Activated CD8-positive, alpha-beta T cell treated with anti-CD3 and anti-CD28 coated beads, Interleukin-2, amount 10 ng/mL, durations not matched to agents 7 days and 5 days (primary cell): Measurements from ENCODE around the gene MUC5B. TPM values are rescaled to one million over a fixed set of nuclear protein-coding genes. Genes with fewer than 3 reads are reported as not detected.
A peak's percentile ranks its signal among the peaks of the same experiment; 100 is the strongest.

Experiments
- ATAC-seq: fragments of 150-1000 bp; cut with Tn5 transposase; one replicate; pipeline ENCODE4 v1.10.0; 2021; ENCODE audit warnings: moderate library complexity
- CTCF ChIA-PET: fragments of 350-600 bp; sonication (Branson Sonifier 250); formaldehyde crosslinking; loops from one replicate; lab custom pipeline; 2021; ENCODE audit warnings: antibody characterized with exemption; lab: Charles Lee
- POLR2A ChIA-PET: fragments of 350-600 bp; sonication (Branson Sonifier 250); formaldehyde crosslinking; loops from one replicate; lab custom pipeline; 2021; ENCODE audit warnings: antibody characterized with exemption; lab: Charles Lee
- DNase-seq: peaks from one replicate; pipeline ENCODE4 v3.0.0-alpha.2; 2020
- H3K27ac Mint-ChIP-seq: one replicate; pipeline ENCODE4 v1.8.0; 2021; ENCODE audit warnings: mild to moderate bottlenecking, mixed read lengths
- H3K27me3 Mint-ChIP-seq: one replicate; pipeline ENCODE4 v1.8.0; 2021; ENCODE audit warnings: low read depth, mixed read lengths
- H3K36me3 Mint-ChIP-seq: one replicate; pipeline ENCODE4 v1.8.0; 2021; ENCODE audit warnings: low read depth, mixed read lengths
- H3K4me1 Mint-ChIP-seq: one replicate; pipeline ENCODE4 v1.8.0; 2021; ENCODE audit warnings: low read depth, mixed read lengths
- H3K4me3 Mint-ChIP-seq: one replicate; pipeline ENCODE4 v1.8.0; 2021; ENCODE audit warnings: mild to moderate bottlenecking, mixed read lengths
- H3K9me3 Mint-ChIP-seq: one replicate; pipeline ENCODE4 v1.8.0; 2022; ENCODE audit warnings: mixed read lengths; ENCODE audit not compliant: insufficient read depth
- total RNA-seq, 2 experiments: library from RNA; stranded (reverse); gene quantifications; one replicate each; pipeline ENCODE4 v1.2.3, GENCODE V29; 2021

The MUC5B gene
- total RNA-seq, 2 experiments from 2014 or later: not detected

DNA sequence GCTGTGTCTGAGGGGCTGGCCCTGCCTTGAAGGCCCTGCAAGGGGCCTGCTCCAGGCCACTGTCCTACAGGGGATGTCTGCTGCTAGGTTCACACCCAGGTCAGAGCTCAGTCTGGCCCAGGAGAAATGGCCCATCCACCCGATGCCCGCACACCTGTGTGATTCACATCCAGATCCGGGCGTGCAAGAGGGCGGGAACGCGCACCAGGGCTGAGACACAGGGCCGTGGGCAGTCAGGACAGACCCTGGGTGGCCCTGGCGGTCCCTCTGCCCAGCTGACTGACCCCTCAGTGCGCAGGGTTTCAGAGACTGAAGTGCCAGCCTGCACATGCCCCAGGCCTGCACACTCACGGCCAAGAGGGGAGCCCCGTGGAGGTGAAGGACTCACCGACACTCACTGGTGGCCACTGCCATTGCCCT is 79.2 kb downstream of the MUC5B start:
- no peak overlapping the region for H3K4me3 Mint-ChIP-seq
- DNase-seq: no peak
- peaks cover 8% of the 10 kb centered on the region for H3K4me1 Mint-ChIP-seq
- H3K27ac Mint-ChIP-seq: no peak overlapping the region
- ChIA-PET CTCF (no interaction called here), POLR2A (no interaction called here)
- no peaks in the 10 kb centered on the region for H3K9me3 Mint-ChIP-seq
- H3K27me3 Mint-ChIP-seq: no peaks in the 10 kb centered on the region
- H3K36me3 Mint-ChIP-seq: no peaks in the 10 kb centered on the region
- no peak for ATAC-seq

DNA sequence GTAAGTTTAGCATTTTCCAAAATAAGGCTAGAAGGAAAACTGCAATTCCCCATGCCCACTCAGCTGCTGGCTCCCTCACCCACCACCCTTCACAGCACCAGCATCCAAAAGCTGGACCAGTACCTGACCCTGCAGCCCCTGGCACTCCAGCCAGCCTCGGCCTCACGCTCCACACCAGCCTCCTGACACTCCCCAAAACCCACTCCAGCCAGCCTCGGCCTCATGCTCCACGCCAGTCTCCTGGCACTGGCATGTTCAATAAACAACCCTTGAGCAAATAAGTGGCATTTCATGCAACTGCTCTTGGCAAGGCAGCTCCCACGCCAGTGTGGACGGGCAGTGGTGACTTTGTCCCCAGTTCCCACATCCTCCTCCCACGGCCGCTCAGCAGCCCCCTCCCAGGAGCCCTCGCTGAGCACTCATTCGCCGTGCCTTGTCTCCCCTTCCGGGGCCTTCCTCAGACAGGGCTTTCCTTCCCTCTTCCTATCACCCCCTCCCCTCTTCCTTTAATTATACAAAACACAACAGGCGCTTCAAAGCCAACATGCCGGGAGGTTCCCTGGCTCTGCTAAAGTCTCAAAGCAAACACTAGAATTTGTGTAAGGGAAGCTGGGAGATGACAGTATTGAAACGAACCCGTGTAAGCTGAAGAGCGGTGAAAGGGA is 79.7 kb downstream of the MUC5B start:
- ATAC-seq (no peak), DNase-seq (no peak)
- POLR2A ChIA-PET: no interaction called here
- Mint-ChIP-seq H3K4me3 (no peak overlapping the region), H3K27me3 (no peaks in the 10 kb centered on the region), H3K9me3 (no peaks in the 10 kb centered on the region), H3K27ac (peak overlapping the region; percentile 24), H3K4me1 (peaks cover 13% of the 10 kb centered on the region), H3K36me3 (no peaks in the 10 kb centered on the region)
- CTCF ChIA-PET: no interaction called here

DNA sequence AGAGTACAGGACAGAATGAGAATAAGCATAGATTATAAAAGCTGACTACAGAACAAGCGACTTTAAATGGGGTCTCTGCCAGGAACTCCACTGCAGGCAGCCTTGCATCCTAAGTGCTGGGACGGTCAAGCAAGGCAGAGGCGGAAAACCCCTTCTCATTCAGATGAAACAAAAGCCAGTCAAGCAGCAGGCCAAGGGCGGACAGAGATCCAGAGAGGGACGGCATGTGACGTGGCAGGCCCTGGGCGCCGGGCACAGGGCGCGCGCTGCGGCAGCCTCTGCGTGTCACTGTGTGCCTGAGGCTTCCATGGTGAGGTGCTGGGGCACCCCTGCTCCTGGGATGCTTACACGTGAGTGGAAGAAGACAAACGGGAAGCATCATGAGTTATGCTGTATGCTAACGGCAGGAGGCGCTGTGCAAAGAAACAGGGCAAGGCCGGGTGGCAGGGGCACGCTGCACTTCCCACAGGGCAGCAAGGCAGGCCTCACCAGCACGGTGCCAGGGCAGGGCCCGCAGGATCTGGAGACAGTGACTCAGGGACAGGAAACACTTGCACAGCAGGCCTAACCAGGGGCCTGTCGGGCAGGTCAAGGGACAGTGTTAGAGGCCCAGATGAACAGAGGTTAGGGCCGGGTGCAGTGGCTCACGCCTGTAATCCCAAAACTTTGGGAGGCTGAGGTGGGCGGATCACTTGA is 80.4 kb downstream of the MUC5B start:
- no peaks in the 10 kb centered on the region for H3K27me3 Mint-ChIP-seq
- ChIA-PET POLR2A (no interaction called here), CTCF (no interaction called here)
- no peak overlapping the region for H3K4me3 Mint-ChIP-seq
- peaks cover 20% of the 10 kb centered on the region for H3K4me1 Mint-ChIP-seq
- DNase-seq (no peak), ATAC-seq (no peak)
- H3K27ac Mint-ChIP-seq: peak overlapping the region; percentile 24
- H3K36me3 Mint-ChIP-seq: no peaks in the 10 kb centered on the region
- no peaks in the 10 kb centered on the region for H3K9me3 Mint-ChIP-seq

DNA sequence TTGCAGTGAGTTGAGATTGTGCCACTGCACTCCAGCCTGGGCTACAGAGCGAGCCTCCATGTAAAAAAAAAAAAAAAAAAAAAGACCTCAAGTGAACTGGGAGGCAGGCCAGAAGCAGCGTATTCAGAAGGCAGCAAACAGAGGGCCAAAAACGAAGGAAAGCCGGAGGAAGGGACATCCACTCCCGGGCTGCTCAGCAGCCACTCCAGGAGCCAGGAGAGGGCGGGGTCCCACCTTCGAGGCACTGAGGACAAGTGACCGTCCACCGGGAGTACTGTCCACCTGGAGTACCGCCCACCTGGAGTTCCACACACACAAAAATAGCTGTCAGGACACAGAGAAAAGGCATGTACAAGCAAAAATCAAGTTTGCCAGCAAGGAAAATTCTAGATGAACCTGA is 81.1 kb downstream of the MUC5B start:
- peak; percentile 17 for DNase-seq
- Mint-ChIP-seq H3K9me3 (no peaks in the 10 kb centered on the region), H3K4me3 (no peak overlapping the region), H3K27ac (peak overlapping the region; percentile 7), H3K27me3 (no peaks in the 10 kb centered on the region), H3K36me3 (no peaks in the 10 kb centered on the region), H3K4me1 (peaks cover 24% of the 10 kb centered on the region)
- POLR2A ChIA-PET: no interaction called here
- CTCF ChIA-PET: no interaction called here
- ATAC-seq: no peak

DNA sequence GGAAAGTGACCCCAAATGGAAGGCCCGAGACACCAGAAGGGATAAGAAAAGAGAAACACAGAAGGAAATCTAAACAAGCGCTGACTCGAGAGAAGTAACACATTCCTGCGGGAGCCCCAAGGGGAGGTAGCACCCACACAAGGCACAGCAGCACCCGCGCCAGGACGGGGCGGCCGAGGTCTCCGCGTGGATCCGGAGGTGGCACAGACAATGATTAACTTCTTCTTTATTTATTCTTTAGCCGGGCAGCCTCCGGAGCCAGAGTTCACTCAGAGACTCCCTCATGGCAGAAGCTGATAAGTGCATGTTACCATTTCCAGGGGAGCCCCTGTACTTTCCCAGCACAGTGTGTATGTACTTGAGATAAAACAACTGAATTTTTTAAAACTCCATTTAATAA is 81.5 kb downstream of the MUC5B start:
- ChIA-PET CTCF (no interaction called here), POLR2A (no interaction called here)
- H3K9me3 Mint-ChIP-seq: no peaks in the 10 kb centered on the region
- H3K27me3 Mint-ChIP-seq: no peaks in the 10 kb centered on the region
- ATAC-seq (no peak), DNase-seq (peak; percentile 13)
- no peaks in the 10 kb centered on the region for H3K36me3 Mint-ChIP-seq
- peak overlapping the region; percentile 7 for H3K27ac Mint-ChIP-seq
- H3K4me3 Mint-ChIP-seq: no peak overlapping the region
- peaks cover 24% of the 10 kb centered on the region for H3K4me1 Mint-ChIP-seq

DNA sequence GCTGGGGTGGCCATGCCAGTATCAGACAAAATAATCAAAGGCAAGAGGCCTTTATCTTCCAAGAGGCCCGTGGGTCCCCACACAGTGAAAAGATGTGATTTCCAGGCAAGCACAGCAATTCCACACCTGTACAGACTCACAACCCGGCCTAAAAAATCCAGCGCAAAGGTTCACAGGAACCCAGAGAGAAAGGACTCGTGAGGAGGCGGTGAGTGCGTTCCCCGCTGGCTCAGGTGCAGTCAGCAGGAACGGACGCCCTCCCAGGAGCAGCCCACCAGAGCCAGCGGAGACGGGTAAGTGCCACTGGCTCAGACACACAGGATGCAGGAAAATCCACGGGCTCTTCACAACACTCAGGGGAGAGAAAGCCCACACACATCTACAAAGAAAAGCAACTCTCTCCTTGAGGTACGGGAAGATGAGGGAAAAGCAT is 82.2 kb downstream of the MUC5B start:
- no peaks in the 10 kb centered on the region for H3K27me3 Mint-ChIP-seq
- no peaks in the 10 kb centered on the region for H3K9me3 Mint-ChIP-seq
- no peak for ATAC-seq
- no peak overlapping the region for H3K27ac Mint-ChIP-seq
- ChIA-PET CTCF (no interaction called here), POLR2A (no interaction called here)
- no peak overlapping the region for H3K4me3 Mint-ChIP-seq
- peak; percentile 19 for DNase-seq
- H3K4me1 Mint-ChIP-seq: peaks cover 24% of the 10 kb centered on the region
- H3K36me3 Mint-ChIP-seq: no peaks in the 10 kb centered on the region

DNA sequence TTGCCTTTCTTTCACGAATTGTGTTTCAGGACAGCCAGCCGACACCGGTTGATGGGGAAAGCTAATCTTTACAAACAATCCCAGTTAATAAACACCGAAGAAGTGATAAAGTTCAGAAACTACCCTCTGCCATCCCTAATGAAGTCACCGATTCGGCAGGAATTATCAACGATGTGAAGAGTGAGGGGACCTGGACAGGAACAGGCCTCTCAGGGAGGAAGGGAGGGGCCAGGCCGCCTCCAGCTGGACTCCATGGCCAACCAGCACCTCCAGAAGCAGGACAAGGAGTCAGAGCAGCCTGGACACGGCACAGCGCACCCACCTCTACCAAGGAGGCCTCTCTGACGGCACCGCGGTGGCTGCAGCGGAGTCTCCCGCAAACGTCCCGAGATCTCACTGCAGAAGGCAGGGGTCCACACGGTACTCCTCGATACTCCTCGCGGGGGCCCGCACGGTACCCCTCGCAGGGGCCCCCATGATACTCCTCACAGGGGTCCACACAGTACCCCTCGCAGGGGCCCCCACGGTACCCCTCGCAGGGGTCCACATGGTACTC is 82.7 kb downstream of the MUC5B start:
- DNase-seq (peak; percentile 16), ATAC-seq (no peak)
- no peaks in the 10 kb centered on the region for H3K27me3 Mint-ChIP-seq
- H3K36me3 Mint-ChIP-seq: peaks cover 2% of the 10 kb centered on the region
- no peaks in the 10 kb centered on the region for H3K9me3 Mint-ChIP-seq
- H3K4me1 Mint-ChIP-seq: peaks cover 27% of the 10 kb centered on the region
- H3K4me3 Mint-ChIP-seq: no peak overlapping the region
- H3K27ac Mint-ChIP-seq: no peak overlapping the region
- CTCF ChIA-PET: no interaction called here
- POLR2A ChIA-PET: no interaction called here

DNA sequence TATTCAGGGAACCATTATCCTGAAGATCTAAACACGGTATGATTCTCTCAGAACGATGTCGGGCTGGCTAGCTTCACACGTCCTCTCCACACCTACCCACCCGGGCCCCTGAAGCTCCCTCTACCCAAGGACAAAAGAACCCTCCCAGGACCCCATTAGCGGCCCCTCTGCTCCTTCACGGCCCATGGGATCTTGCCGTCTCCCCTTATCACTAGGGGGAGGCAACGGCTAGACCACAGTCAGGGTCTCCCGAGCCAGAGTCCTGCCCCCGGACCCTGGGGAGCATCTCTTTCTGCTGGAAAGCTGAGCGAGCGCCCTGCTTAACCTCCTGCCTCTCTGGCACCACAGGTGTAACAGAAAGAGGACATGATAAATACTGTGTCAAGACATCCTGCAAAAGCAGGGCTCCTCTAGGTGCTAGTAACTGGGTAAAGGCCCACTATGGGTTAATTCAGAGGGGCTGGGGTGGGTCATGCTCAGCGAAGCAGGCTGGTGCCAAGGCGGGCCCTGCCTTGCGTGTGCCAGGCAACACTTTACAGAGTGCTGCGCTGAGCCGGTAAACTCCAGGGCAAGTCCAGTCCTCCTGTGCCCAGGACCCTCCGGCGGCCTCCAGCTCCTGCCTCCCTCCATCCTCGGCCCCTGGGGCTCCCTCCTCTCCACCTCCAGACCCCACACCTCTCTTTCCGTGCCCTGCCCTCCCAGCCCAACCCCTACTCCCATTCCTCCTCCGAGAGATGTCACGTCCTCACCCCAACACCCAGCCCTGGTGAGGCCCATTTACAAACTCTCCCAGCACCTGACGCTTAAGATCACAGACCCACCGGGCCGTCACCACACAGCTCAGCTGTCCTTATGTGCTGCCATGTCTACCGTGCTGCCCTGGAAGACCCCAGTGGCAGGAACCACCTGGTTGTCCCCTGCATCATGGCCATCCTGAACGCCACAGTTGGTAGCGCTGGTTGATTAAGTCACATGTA is 83.6 kb downstream of the MUC5B start:
- DNase-seq (peak; percentile 20), ATAC-seq (no peak)
- ChIA-PET CTCF (no interaction called here), POLR2A (no interaction called here)
- H3K4me3 Mint-ChIP-seq: peak overlapping the region; percentile 42
- H3K27ac Mint-ChIP-seq: peak overlapping the region; percentile 52
- H3K36me3 Mint-ChIP-seq: peaks cover 11% of the 10 kb centered on the region
- H3K27me3 Mint-ChIP-seq: no peaks in the 10 kb centered on the region
- peaks cover 4% of the 10 kb centered on the region for H3K9me3 Mint-ChIP-seq
- H3K4me1 Mint-ChIP-seq: peaks cover 36% of the 10 kb centered on the region

DNA sequence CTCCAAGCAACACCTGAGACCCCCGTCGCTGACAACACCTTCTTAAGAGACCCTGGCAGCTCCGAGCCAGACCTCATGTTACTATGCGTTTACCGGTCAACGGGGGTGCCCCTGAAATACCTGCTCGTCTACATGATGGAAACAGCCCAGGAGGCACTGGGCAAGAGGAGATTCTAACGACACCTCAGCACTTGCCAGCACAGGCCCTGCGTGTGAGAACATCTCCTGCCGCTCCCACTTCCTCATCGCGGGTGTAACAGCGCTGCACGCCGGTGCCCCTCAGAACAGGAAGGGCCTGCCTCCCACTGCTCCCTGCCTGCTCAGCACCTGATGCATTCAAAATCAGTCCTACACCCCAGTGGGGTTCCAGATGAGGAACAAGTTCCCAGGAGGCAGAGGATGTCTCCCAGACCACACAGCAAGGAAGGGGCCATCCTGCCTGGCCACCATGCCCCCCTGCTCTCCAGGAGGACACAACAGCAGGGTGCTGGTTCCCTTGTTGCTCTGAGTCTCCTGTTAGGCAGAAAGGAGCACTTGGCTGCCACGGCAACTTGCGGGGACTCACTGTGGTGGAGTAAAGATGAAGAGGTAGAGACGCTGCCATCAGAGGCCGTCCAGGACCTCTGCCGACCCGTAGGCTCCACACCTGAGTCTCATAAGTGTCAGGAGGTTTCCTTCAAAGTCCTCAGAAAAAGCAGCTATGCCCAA is 84.5 kb downstream of the MUC5B start:
- peak; percentile 51 for DNase-seq
- Mint-ChIP-seq H3K4me3 (peak overlapping the region; percentile 42), H3K36me3 (peaks cover 13% of the 10 kb centered on the region), H3K27me3 (peaks cover 3% of the 10 kb centered on the region), H3K9me3 (peaks cover 13% of the 10 kb centered on the region), H3K27ac (peak overlapping the region; percentile 52), H3K4me1 (peaks cover 37% of the 10 kb centered on the region)
- POLR2A ChIA-PET: no interaction called here
- CTCF ChIA-PET: no interaction called here
- ATAC-seq: no peak

DNA sequence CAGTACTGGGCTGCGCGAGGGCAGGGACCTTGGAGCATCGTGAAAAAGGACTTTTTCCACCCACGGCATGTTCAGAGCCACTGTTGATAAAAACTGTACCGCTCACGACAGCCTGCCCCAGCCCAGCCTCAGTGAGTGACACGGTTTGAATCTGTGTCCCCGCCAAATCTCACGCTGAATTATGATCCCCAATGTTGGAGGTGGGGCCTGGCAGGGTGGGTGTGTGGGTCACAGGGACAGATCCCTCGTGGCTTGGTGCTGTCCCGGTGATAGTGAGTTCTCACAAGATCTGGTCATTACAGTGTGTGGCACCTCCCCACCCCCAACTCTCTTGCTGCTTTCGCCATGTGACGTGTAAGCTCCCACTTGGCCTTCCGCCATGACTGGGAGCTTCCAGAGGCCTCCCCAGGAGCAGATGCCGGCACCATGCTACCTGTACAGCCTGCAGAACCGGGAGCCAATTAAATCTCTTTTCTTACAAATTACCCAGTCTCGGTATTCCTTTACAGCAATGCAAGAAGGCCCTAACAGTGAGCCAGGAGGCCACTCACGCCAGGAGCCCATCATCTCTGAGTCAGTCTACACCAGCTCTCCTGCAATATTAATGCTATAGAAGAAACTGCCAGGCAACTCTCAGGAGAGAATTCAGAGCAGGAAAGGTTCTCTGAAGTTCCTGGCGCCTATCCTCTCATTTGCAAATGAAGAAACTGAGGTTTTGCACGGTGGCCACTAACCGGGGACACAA is 85.3 kb downstream of the MUC5B start:
- H3K36me3 Mint-ChIP-seq: peaks cover 16% of the 10 kb centered on the region
- CTCF ChIA-PET: no interaction called here
- H3K4me1 Mint-ChIP-seq: peaks cover 37% of the 10 kb centered on the region
- H3K9me3 Mint-ChIP-seq: peaks cover 16% of the 10 kb centered on the region
- H3K27me3 Mint-ChIP-seq: peaks cover 7% of the 10 kb centered on the region
- H3K27ac Mint-ChIP-seq: peak overlapping the region; percentile 75
- peak overlapping the region; percentile 64 for H3K4me3 Mint-ChIP-seq
- peak; percentile 21 for DNase-seq
- ATAC-seq: no peak
- POLR2A ChIA-PET: no interaction called here
